ENCODE results near the gene RRM1.

DNA sequence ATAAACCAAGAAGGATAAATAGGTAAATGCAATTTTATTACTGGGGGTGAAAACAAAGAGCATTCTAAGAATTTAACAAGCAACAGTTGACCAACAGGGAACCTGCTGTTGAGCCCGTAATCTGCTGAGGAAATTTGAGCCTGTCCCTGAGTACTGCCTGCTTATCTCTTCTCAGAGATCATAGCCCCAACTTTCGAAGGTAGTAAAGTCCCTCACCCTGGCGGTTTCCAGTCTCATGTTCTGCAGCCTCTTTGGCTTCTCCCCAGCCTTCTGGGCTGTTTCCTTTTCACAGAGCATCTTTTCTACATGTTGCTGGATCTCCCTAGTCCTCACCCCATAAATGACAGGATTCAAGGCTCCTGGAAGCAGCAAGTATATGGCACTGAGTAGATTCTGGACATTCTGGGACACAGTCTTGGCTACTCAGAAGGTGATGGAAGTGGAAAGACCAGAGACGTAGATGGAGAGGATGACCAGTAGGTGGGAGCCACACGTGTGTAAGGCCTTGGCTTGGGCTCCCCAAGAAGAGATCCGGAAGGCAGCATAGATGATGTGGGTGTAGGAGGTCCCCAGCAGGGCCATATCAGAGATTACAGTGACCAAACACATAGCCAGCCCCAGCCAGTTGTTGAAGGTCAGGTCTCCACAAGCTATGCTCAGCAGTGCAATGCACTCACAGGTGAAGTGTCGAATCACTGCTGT lies 51.6 kb downstream of the RRM1 start:
- TF ChIP-seq, protein P1, sequence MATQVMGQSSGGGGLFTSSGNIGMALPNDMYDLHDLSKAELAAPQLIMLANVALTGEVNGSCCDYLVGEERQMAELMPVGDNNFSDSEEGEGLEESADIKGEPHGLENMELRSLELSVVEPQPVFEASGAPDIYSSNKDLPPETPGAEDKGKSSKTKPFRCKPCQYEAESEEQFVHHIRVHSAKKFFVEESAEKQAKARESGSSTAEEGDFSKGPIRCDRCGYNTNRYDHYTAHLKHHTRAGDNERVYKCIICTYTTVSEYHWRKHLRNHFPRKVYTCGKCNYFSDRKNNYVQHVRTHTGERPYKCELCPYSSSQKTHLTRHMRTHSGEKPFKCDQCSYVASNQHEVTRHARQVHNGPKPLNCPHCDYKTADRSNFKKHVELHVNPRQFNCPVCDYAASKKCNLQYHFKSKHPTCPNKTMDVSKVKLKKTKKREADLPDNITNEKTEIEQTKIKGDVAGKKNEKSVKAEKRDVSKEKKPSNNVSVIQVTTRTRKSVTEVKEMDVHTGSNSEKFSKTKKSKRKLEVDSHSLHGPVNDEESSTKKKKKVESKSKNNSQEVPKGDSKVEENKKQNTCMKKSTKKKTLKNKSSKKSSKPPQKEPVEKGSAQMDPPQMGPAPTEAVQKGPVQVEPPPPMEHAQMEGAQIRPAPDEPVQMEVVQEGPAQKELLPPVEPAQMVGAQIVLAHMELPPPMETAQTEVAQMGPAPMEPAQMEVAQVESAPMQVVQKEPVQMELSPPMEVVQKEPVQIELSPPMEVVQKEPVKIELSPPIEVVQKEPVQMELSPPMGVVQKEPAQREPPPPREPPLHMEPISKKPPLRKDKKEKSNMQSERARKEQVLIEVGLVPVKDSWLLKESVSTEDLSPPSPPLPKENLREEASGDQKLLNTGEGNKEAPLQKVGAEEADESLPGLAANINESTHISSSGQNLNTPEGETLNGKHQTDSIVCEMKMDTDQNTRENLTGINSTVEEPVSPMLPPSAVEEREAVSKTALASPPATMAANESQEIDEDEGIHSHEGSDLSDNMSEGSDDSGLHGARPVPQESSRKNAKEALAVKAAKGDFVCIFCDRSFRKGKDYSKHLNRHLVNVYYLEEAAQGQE (IDR thresholded peaks at IDR 0.05; ENCODE audit: borderline replicate concordance in 1 of 2, low read depth in 1 of 2, low read length in 2 of 2), result no peak
- TF ChIP-seq ETV5 (CRISPR knock-in tag; IDR thresholded peaks at IDR 0.05; ENCODE audit: borderline replicate concordance) (no peak), ZNF451 (CRISPR knock-in tag; IDR thresholded peaks at IDR 0.05) (no peak), MAFK (conservative IDR thresholded peaks at IDR 0.05 in 1 of 2, IDR thresholded peaks at IDR 0.05 in 1 of 2; ENCODE audit: low read length in 2 of 2) (no peak), RELA (CRISPR knock-in tag; IDR thresholded peaks at IDR 0.05) (no peak), KAT7 (CRISPR knock-in tag; IDR thresholded peaks at IDR 0.05; ENCODE audit: borderline replicate concordance) (no peak)
- TF ChIP-seq, protein P2, sequence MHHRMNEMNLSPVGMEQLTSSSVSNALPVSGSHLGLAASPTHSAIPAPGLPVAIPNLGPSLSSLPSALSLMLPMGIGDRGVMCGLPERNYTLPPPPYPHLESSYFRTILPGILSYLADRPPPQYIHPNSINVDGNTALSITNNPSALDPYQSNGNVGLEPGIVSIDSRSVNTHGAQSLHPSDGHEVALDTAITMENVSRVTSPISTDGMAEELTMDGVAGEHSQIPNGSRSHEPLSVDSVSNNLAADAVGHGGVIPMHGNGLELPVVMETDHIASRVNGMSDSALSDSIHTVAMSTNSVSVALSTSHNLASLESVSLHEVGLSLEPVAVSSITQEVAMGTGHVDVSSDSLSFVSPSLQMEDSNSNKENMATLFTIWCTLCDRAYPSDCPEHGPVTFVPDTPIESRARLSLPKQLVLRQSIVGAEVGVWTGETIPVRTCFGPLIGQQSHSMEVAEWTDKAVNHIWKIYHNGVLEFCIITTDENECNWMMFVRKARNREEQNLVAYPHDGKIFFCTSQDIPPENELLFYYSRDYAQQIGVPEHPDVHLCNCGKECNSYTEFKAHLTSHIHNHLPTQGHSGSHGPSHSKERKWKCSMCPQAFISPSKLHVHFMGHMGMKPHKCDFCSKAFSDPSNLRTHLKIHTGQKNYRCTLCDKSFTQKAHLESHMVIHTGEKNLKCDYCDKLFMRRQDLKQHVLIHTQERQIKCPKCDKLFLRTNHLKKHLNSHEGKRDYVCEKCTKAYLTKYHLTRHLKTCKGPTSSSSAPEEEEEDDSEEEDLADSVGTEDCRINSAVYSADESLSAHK (CRISPR knock-in tag; IDR thresholded peaks at IDR 0.05; ENCODE audit: borderline replicate concordance), result no peak
- TF ChIP-seq, protein P3, sequence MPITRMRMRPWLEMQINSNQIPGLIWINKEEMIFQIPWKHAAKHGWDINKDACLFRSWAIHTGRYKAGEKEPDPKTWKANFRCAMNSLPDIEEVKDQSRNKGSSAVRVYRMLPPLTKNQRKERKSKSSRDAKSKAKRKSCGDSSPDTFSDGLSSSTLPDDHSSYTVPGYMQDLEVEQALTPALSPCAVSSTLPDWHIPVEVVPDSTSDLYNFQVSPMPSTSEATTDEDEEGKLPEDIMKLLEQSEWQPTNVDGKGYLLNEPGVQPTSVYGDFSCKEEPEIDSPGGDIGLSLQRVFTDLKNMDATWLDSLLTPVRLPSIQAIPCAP (CRISPR knock-in tag; IDR thresholded peaks at IDR 0.05; ENCODE audit: low read depth), result no peak
- TF ChIP-seq, protein P4, sequence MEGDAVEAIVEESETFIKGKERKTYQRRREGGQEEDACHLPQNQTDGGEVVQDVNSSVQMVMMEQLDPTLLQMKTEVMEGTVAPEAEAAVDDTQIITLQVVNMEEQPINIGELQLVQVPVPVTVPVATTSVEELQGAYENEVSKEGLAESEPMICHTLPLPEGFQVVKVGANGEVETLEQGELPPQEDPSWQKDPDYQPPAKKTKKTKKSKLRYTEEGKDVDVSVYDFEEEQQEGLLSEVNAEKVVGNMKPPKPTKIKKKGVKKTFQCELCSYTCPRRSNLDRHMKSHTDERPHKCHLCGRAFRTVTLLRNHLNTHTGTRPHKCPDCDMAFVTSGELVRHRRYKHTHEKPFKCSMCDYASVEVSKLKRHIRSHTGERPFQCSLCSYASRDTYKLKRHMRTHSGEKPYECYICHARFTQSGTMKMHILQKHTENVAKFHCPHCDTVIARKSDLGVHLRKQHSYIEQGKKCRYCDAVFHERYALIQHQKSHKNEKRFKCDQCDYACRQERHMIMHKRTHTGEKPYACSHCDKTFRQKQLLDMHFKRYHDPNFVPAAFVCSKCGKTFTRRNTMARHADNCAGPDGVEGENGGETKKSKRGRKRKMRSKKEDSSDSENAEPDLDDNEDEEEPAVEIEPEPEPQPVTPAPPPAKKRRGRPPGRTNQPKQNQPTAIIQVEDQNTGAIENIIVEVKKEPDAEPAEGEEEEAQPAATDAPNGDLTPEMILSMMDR (CRISPR knock-in tag; IDR thresholded peaks at IDR 0.05), result no peak

Data from HepG2 (cell line).